Activated CD4-positive, CD25-positive, alpha-beta regulatory T cell treated with anti-CD3 and anti-CD28 coated beads, Interleukin-2, amount 50 U/mL, for 16 hours (primary cell): ENCODE data around the gene SDK1.

ENCODE experiments used
- DNase-seq: peaks from one replicate; pipeline ENCODE4 v3.0.0-alpha.2; 2020; ENCODE audit warnings: low read depth, low spot score

SDK1 gene

DNA sequence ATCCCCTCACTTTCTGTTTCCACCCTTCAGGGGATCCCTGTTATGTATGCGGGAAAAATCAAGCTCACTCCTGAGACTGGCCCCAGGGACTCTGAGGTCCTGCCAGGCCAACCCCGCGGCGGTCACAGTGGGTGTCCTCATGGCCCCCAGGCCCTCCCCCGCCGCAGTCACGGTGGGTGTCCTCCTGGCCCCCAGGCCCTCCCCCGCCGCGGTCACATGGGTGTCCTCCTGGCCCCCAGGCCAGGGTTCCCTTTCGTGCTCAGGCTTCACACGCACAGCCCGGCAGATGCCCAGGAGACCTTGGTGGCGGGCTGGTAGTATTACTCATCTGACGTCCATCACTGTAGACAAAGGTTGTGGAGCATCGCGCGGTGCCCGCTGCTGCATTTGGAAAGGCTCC, 890.0 kb downstream of the SDK1 start:
- DNase-seq = no peak

GRCh38 chr7:4191525-4191924, 890.5 kb downstream of the SDK1 start:
- no peak for DNase-seq

GRCh38 chr7:4195660-4196059, 894.6 kb downstream of the SDK1 start:
- no peak for DNase-seq

DNA sequence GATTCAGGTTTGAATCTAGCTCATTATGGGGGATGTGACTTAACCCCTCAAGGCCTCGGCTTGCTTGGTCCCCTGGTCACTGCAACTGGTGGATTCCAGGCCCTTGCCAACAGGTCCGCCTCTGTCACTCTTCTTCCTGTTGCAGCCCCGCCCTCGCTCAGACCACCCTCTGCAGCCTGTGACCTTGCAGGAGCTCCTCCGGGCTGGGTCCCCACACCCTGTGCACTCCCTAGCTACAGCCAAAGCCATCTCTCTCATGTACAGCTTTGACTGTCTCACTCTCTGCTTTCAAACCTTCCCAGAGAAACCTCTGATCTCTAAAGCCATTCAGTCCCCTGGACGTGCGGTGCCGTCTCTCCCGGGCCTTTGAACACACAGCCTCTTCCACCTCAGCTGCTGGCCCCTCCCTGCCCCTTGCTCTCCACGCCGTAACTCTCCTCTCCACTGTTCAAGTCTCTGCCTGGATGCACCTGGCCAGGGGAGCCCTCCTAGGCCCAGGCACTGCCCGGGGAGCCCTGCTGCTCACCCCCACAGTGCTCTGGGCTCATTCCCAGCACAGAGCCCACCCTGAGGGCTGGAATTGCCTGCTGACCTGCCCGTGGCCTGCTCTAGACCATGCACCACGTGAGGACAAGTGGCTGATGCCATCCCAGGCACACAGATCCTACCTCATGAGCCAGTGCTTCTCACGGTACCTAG, 895.2 kb downstream of the SDK1 start:
- no peak for DNase-seq

- DNase-seq = no peak
Observed at GRCh38 chr7:4198301-4198700, 897.2 kb downstream of the SDK1 start.

DNA sequence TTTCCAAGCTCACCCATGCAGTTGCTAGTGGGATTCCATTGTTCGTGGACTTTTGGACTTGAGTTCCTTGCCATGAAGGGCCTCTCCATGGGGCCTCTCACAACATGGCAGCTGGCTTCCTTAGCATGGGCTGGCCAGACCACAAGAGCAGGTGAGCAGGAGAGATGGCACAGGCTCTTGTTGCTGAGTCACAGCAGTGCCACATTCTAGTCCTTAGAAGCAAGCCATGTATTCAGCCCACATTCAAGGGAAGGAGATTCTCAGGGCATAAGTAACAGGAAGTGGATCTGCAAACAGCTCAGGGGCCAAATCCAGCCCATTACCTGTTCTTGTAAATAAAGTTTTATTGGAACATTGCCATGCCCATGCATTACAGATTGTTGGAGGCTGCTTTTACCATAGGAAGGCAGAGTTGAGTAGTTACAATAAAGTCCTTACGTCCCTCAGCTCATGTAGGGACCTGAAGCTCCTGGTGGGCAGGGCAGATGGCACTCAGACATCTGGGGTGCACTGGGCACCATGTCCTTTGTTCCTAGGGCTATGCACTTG, 899.6 kb downstream of the SDK1 start:
- DNase-seq = no peak

DNA sequence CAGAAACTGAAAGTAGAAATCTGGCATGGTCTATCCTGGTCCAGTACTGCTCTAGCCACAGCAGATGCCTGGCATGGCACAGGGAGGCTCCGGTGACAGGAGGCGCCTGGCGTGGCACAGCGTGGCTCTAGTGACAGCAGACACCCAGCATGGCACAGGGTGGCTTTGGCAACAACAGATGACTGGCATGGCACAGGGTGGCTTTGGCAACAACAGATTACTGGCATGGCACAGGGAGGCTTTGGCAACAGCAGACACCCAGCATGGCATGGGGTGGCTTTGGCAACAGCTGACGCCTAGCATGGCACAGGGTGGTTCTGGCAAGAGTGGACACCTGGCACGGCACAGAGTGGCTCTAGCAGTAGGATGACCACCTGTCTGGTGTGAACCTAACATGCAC, 900.5 kb downstream of the SDK1 start:
- DNase-seq = no peak

DNA sequence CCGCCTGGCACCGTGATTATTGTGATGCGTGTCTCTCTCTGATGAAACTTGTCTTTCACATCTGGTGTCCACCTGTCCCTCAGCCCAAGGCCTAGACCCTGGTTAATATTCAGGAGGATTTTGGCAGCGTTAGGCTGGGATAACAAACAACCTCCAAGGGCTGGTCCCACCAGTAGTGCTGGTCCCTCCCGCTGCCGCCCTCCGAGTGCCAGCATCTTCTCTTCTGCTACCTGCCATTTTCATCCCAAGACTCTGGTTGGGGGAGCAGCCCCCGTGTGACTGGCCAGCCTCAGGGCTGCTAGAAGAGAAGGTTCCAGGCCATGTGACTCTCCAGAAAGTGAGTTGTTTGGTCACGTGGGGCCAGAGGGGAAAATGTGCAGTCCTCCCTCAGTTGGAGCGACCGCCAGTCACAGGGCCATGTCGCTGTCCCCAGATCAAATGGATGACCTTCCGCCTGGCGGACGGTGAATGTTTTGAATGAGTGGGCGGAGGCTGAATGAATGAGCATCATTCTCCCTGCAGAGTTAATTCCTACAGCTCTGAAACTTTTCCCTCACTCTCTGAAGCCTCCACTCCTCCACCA, 901.2 kb downstream of the SDK1 start:
- no peak for DNase-seq

- DNase-seq = no peak
Observed at GRCh38 chr7:4202954-4203353, 901.9 kb downstream of the SDK1 start.

DNA sequence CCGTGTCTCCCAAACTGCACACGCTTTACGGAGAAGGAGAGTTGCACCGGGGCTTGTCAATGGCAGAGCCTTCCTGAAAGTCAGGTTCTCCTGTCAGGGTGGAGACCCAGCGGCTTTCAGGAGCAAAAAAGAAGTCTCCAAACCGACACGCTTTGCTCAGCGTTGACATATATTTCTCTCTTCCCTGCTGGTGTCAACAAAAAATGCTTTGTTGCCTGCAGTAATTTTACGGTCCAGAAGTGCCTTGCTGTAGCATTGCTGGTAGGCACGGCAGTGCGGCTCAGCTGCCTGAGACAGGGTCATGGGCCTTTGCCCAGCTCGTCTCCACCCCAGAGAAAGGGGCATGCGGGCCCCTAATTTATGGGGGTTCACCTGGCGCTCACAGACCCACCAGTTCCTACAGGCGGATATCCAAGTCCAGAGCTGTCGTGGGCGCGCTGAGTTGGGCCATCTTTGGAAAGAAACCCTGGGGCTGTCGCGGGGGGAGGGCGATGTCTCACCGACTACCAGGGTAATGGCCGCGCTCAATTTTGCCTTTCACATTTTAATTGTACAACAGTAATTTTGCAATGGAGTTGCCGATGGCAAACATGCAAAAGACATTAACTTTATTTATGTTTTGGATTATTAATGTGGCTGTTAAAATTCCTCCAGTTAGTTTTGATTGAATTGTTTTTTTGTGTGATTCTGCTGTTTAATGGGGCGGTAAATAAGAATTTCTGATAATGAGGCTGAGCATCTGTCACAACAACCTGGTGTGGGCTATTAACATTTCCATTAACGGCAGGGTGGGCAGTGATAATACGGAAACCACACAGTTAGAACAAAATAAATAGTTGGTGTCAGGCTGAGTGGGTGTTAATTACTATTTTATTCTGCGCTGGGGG, 902.8 kb downstream of the SDK1 start:
- DNase-seq = no peak

DNA sequence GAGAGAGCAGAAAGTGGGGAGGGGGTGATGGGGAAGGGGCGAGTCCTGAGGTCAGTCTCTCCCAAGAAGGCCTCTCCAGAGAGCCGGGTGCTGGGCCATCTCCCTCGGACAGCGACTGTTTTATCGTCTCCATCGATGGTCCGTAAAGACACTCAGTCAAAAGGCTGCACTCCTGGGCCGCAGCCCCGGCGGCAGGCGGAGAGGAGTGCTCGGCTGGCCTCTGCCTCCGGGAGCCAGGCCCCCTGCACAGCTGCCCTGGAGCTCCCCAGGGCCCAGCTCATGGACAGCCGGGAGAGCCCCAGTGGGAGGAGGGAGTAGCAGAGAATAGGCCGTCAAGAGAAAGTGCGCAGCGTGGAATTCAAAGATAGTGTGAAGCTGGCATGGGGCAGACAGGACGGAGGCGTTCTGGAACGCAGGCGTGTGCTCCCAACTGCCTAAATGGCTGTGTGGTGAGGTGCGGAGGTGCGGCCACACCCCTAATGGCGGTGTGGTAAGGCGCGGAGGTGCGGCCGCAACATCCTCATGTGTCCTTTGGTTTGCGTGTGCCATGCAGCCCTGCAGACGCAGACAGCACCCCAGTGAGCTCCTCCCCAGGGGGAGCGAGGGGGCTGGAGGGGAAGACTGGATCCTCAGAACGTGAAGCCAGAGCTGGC, 903.6 kb downstream of the SDK1 start:
- no peak for DNase-seq

DNA sequence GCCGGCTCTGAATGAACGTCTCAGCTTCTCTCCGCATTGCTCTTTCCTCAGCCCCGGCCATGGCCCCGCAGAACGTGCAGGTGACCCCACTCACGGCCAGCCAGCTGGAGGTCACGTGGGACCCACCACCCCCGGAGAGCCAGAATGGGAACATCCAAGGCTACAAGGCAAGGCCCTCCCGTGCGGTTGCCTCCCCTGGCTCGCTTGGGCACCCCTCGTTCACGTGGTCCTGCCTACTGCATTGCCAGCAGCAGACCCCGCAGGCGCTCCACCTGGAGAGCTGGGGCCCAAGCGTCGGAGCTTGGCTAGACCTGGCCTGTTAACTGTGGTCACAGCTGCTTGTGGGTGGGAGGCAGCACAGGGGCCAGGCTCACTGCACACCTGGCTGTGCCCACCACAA, 904.8 kb downstream of the SDK1 start:
- DNase-seq = no peak

GRCh38 chr7:4207011-4207410, 906.0 kb downstream of the SDK1 start:
- no peak for DNase-seq

- DNase-seq = no peak
Observed at GRCh38 chr7:4208086-4208485, 907.0 kb downstream of the SDK1 start.

GRCh38 chr7:4208586-4208985, 907.5 kb downstream of the SDK1 start:
- no peak for DNase-seq

DNA sequence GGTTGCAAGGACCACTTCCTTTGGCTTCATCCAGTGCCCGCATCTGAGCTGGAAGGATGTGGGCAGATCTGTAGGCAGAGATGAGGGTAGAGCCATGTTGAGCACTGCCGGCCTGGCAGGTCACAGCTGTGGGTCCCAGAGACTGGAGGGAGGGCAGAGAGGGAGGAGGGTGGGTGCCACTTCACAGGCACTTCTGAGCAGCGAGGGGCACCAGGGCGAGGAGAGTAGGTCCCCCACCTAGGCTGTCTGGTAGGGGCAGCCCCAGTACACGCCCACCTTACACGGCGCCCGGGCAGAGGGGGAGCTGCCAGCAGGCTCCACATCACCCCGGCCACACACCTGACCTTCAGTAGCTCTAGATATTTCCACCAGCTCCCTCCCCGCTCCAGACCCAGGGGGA, 908.1 kb downstream of the SDK1 start:
- no peak for DNase-seq

DNA sequence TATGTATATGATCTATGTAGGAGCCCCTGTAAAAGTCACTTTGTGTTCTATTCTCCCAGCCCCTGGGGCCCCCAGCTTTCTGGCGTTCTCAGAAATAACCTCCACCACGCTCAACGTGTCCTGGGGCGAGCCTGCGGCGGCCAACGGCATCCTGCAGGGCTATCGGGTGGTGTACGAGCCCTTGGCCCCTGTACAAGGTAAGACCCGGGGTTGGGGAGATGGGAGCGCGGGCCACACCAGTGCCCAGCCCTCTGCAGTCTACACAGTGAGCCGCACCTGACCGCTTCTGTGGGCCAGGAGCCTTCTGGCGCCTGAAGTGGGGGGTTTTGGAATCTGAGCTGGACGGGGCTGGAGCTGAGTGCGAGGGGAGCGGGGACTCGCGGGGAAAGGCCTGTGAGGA, 908.9 kb downstream of the SDK1 start:
- DNase-seq = no peak

DNA sequence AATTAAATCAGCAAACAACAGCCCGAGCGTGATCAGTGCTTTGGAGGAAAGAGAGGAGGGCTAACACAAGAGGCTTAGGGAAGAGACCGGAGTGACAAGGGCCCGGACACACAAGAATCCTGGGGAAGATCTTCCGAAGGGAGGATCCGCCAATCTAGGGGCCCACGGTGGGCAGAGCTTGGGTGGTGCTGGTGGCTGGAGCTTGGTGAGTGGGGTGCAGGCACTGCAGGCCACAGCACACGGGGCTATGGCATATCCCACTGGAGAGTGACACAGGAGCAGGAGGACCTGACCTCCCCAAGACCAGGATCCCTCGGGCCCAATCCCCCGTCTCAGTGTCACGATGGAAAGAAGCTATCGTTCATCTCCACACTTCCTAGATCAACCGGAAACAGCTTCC, 909.8 kb downstream of the SDK1 start:
- no peak for DNase-seq

DNA sequence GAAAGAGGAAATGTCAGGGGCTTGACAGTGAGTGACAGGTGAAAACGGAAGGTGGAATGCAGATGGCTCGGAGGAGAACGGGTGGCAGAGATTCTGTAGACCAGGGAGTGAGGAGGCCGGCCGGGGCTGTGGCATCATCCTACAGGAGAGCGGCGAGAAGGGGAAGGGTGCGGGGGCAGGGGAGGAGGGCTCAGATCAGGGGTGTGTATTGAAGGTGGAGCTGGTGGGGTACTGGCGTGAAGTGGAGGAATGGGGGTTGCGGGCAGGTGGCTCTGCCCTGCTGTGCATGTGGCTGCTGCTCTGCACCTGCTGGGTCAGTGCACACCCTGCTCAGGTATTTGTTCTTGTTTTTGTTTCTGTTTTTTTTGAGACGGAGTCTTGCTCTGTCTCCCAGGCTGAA, 910.2 kb downstream of the SDK1 start:
- DNase-seq = no peak

DNA sequence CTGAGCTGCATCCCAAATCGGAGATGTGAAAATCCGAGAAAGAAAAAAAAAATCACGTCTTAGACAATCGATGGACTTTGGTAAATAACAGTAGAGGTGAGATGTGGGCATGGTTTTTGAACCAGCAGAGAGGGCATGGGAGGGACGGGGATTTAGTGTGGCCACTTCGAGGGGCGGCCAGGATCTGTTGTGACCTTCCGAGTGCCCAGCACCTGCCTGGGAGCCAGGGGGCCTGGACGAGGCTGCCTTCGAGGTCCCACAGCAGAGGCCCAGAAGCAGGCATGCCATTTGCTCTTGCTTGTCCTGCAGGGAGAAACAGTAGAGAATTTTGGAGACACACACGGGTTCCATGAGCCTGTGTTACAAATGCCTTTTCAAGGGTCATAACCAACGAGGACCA, 911.3 kb downstream of the SDK1 start:
- DNase-seq = no peak

GRCh38 chr7:4214291-4215155, 913.5 kb downstream of the SDK1 start:
- no peak for DNase-seq
